Stimulated activated CD4-positive, alpha-beta T cell treated with anti-CD3 and anti-CD28 coated beads, Interleukin-12 subunit alpha, Interleukin-12 subunit beta, amount 100 ng/mL, for 4 hours (primary cell): Measurements from ENCODE around the gene OR6C65.

Source experiments
- DNase-seq: peaks from one replicate; pipeline ENCODE4 v3.0.0-alpha.2; 2020

OR6C65 gene

DNA sequence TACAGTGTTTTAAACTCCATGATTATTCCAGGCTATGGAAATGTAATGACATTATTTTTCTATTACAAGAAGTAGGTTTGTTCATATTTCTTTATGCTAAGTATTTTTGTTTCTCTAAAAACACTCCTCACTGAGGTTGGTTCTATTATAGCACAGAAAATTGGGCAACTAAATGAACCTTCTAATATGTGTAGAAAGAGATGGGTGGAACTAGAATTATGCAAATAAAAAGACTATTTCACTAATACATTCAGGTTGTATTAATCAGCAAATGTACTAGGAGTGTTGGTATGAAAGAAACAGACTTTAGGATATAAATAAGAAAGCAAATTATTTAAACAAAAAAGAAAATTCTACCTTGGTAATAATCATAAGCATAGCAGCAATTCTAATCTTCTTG, 48.5 kb downstream of the OR6C65 start:
- DNase-seq, result no peak
